ENCODE data around the gene POLG. TPM values are rescaled to one million over a fixed set of nuclear protein-coding genes. Genes with fewer than 3 reads are reported as not detected.

POLG gene
- total RNA-seq, 1 donor, result 40.3 TPM

GRCh38 chr15:89352476-89352875 lies 17.9 kb upstream of the POLG start:
- no peak for DNase-seq (ENCODE audit: low read depth)
- no peak for TF ChIP-seq CTCF (IDR thresholded peaks at IDR 0.05; ENCODE audit: insufficient read depth, low read length)

GRCh38 chr15:89349206-89349558 lies 14.6 kb upstream of the POLG start:
- TF ChIP-seq CTCF (IDR thresholded peaks at IDR 0.05; ENCODE audit: insufficient read depth, low read length), result no peak
- H3K4me3 ChIP-seq (ENCODE audit: low read depth, low read length), result no peak overlapping the region
- DNase-seq (ENCODE audit: low read depth), result no peak

More at GRCh38 chr15:89352476-89352875, 17.9 kb upstream of the POLG start:
- H3K4me3 ChIP-seq (ENCODE audit: low read depth, low read length), result no peak overlapping the region

- TF ChIP-seq CTCF (IDR thresholded peaks at IDR 0.05; ENCODE audit: insufficient read depth, low read length), result no peak
- no peak overlapping the region for H3K4me3 ChIP-seq (ENCODE audit: low read depth, low read length)
- no peak for DNase-seq (ENCODE audit: low read depth)
Observed at GRCh38 chr15:89346516-89347231, 12.1 kb upstream of the POLG start.

GRCh38 chr15:89345248-89345647 lies 10.6 kb upstream of the POLG start:
- DNase-seq (ENCODE audit: low read depth), result no peak
- H3K4me3 ChIP-seq (ENCODE audit: low read depth, low read length), result no peak overlapping the region
- no peak for TF ChIP-seq CTCF (IDR thresholded peaks at IDR 0.05; ENCODE audit: insufficient read depth, low read length)

- no peak overlapping the region for H3K4me3 ChIP-seq (ENCODE audit: low read depth, low read length)
- TF ChIP-seq CTCF (IDR thresholded peaks at IDR 0.05; ENCODE audit: insufficient read depth, low read length), result no peak
- DNase-seq (ENCODE audit: low read depth), result no peak
Observed at GRCh38 chr15:89342840-89343239, 8.2 kb upstream of the POLG start.

GRCh38 chr15:89341316-89342005 lies 6.8 kb upstream of the POLG start:
- DNase-seq (ENCODE audit: low read depth), result no peak
- no peak for TF ChIP-seq CTCF (IDR thresholded peaks at IDR 0.05; ENCODE audit: insufficient read depth, low read length)
- no peak overlapping the region for H3K4me3 ChIP-seq (ENCODE audit: low read depth, low read length)

All from fibroblast of the aortic adventitia (primary cell).